Endometrial microvascular endothelial cells (primary cell): Measurements from ENCODE around the gene COQ10A. TPM values are rescaled to one million over a fixed set of nuclear protein-coding genes. Genes with fewer than 3 reads are reported as not detected.

Experiments used
- in situ Hi-C: cut with HindIII; loops from 2 replicates; pipeline ENCODE4 v1.10.0; 2017; ENCODE audit warnings: low sequenced_read_pairs, low pct_unique_long_range_greater_than_20kb; ENCODE audit errors: inconsistent ontology term
- total RNA-seq: library from RNA; depleted of rRNA; stranded (reverse); fragments of >200 nt; gene quantifications from one replicate; pipeline ENCODE4 v1.2.3, GENCODE V29; 2015; ENCODE audit errors: inconsistent ontology term

The COQ10A gene
- total RNA-seq, 1 donor from 2014 or later, result 10.8 TPM

- in situ Hi-C loops, result no loop called here
Measured at GRCh38 chr12:56300644-56301464, 34.1 kb downstream of the COQ10A start.

DNA sequence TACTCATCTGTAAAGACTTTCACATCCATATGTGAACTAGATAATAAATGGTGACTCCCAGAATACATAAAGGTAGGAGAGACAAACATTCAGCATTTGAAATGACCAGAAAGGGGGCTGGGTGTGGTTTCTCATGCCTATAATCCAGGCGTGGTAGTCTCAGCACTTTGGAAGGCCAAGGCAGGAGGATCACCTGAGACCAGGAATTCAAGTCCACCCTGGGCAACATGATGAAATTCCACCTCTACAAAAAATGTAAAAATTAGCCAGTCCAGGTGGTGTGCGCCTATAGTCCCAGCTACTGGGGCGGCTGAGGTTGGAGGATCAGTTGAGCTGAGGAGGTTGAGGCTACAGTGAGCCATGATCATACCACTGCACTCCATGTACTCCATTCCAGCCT, 37.5 kb downstream of the COQ10A start:
- in situ Hi-C loops, result no loop called here

DNA sequence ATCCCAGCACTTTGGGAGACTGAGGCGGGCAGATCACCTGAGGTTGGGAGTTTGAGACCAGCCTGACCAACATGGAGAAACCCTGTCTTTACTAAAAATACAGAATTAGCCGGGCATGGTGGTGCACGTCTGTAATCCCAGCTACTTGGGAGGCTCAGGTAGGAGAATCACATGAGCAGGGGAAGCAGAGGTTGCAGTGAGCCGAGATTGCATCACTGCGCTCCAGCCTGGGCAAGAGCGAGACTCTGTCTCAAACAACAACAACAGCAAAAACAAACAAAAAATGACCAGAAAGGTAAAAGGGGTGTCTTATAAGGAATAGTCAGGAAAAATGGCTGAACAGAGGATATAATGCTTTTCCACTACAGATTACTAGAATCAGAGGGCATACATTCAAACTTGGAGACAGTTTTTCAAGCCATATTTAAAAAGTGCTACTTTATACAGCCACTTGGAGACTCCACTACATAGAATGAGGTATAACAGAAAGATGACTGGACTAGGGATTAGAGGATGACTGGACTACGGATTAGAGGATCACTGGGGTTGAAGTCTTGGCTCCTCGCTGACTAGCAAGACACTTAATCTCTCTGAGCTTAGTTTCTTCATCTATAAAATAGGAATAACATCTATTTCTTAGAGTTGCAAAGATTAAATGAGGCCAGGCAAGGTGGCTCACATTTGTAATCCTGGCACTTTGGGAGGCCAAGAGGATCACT, 38.3 kb downstream of the COQ10A start:
- in situ Hi-C loops, result no loop called here

DNA sequence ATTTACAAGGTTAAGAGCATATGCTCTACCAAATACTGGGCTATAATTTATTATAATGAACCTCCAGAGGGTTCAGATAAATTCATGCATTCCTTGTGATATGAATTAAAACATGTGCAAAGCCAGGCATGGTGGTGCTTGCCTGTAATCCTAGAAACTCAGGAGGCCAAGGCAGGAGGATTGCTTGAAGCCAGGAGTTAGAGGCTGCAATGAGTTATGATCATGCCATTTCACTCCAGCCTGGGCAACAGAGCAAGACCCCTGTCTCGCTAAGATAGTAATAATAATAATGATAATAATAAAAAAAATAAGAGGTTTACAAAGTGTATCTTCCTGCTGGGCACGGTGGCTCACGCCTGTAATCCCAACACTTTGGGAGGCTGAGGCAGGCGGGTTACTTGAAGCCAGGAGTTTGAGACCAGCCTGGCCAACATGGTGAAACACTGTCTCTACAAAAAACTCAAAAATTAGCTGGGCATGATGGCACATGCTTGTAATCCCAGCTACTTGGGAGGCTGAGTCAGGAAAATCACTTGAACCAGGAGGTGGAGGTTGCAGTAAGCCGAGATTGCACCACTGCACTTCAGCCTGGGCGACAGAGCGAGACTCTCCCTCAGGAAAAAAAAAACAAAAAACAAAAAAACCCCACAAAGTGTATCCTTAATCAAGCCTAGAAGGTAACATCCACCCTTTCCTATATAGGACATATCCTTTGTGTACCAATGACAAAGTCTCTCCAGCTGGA, 40.7 kb downstream of the COQ10A start:
- in situ Hi-C loops, result no loop called here

DNA sequence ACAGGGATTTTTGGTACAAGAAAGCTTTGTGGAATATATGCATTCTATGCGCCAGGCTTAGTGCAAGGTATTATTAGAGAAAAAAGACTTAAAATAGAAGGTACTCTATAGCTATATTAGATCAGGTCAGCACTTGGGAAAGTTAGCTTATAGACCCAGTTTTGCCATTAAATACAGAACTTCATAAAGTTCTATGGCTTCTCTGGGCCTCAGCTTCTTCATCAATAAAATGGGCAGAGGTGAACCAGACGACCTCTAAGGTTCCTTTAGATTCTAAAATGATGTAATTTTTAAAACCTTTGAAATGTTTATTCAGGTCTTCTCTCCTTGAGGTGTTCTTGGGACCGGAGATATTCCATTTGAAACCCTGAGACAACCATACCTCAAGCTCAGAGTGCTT, 42.0 kb downstream of the COQ10A start:
- in situ Hi-C loops, result no loop called here

DNA sequence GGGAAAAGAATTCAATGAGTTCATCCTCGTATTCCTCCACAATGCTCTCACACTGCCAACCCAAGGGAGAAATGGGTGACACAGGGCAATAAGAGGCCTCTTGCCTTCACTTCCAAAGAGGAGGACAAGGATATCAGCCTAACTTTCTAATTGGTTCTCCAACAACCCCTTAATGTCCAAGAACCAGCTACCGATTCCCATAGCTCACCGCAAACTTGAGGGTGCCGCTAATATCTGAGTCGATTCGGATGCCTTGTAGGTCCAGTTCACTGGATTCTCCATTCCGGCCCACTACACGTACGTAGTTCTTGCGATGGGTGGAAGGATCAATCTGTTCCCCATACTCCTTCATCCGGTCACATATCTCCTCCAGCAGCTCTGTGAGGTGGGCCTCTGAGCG, 44.3 kb downstream of the COQ10A start:
- in situ Hi-C loops, result no loop called here

GRCh38 chr12:56315249-56315621, 48.5 kb downstream of the COQ10A start:
- in situ Hi-C loops, result no loop called here

- in situ Hi-C loops, result no loop called here
Measured at GRCh38 chr12:56315622-56316473, 49.1 kb downstream of the COQ10A start, which contains the start of gene CNPY2. TSS of gene CNPY2 (minus strand) at chr12:56315988. CDS start at chr12:56315217, 771 bp downstream.

- in situ Hi-C loops, result no loop called here
Measured at GRCh38 chr12:56317675-56318074, 50.9 kb downstream of the COQ10A start.

Other genes starting within 250 kb of the COQ10A start
- gene IKZF4, start 245.9 kb upstream of the COQ10A start, total RNA-seq, result 1.0 TPM
- 1,767 TPM for gene RPS26, start 225.0 kb upstream of the COQ10A start, total RNA-seq
- gene ERBB3, start 186.8 kb upstream of the COQ10A start, total RNA-seq, result not detected
- gene PA2G4, start 162.4 kb upstream of the COQ10A start, total RNA-seq, result 226 TPM
- gene RPL41, start 150.3 kb upstream of the COQ10A start, total RNA-seq, result 2,640 TPM
- 3.0 TPM for gene ZC3H10, start 148.7 kb upstream of the COQ10A start, total RNA-seq
- gene ESYT1, start 138.7 kb upstream of the COQ10A start, total RNA-seq, result 193 TPM
- gene MYL6B, start 114.4 kb upstream of the COQ10A start, total RNA-seq, result 121 TPM
- 2,953 TPM for gene MYL6, start 108.6 kb upstream of the COQ10A start, total RNA-seq
- gene SMARCC2, start 77.5 kb upstream of the COQ10A start, total RNA-seq, result 43.6 TPM
- 57.4 TPM for gene RNF41, start 45.0 kb upstream of the COQ10A start, total RNA-seq
- gene NABP2, start 42.6 kb upstream of the COQ10A start, total RNA-seq, result 60.3 TPM
- gene SLC39A5, start 36.9 kb upstream of the COQ10A start, total RNA-seq, result 3.7 TPM
- 20.3 TPM for gene ANKRD52, start 8.6 kb upstream of the COQ10A start, total RNA-seq
- 257 TPM for gene CS, start 33.4 kb downstream of the COQ10A start, total RNA-seq
- gene CNPY2, start 49.0 kb downstream of the COQ10A start, total RNA-seq, result 105 TPM
- gene PAN2, start 67.1 kb downstream of the COQ10A start, total RNA-seq, result 5.0 TPM
- not detected for gene IL23A, start 71.9 kb downstream of the COQ10A start, total RNA-seq
- 66.7 TPM for gene STAT2, start 93.2 kb downstream of the COQ10A start, total RNA-seq
- gene APOF, start 95.9 kb downstream of the COQ10A start, total RNA-seq, result not detected
- 24.3 TPM for gene TIMELESS, start 182.5 kb downstream of the COQ10A start, total RNA-seq
- not detected for gene MIP, start 187.7 kb downstream of the COQ10A start, total RNA-seq
- 4.7 TPM for gene SPRYD4, start 201.6 kb downstream of the COQ10A start, total RNA-seq
- gene GLS2, start 221.2 kb downstream of the COQ10A start, total RNA-seq, result not detected